Hypothalamus (tissue), 51 donors: ENCODE results near the gene SF3B1.
"Not testable (repeated sequence)": the region's sequence is repeated elsewhere in the genome, so short reads cannot be mapped to it uniquely, and the experiment has no call there.

Source experiments
- DNase-seq, 51 donors: peaks; one replicate each; lab custom pipeline; 2025; lab: John Stamatoyannopoulos, UW

SF3B1 gene, protein sequence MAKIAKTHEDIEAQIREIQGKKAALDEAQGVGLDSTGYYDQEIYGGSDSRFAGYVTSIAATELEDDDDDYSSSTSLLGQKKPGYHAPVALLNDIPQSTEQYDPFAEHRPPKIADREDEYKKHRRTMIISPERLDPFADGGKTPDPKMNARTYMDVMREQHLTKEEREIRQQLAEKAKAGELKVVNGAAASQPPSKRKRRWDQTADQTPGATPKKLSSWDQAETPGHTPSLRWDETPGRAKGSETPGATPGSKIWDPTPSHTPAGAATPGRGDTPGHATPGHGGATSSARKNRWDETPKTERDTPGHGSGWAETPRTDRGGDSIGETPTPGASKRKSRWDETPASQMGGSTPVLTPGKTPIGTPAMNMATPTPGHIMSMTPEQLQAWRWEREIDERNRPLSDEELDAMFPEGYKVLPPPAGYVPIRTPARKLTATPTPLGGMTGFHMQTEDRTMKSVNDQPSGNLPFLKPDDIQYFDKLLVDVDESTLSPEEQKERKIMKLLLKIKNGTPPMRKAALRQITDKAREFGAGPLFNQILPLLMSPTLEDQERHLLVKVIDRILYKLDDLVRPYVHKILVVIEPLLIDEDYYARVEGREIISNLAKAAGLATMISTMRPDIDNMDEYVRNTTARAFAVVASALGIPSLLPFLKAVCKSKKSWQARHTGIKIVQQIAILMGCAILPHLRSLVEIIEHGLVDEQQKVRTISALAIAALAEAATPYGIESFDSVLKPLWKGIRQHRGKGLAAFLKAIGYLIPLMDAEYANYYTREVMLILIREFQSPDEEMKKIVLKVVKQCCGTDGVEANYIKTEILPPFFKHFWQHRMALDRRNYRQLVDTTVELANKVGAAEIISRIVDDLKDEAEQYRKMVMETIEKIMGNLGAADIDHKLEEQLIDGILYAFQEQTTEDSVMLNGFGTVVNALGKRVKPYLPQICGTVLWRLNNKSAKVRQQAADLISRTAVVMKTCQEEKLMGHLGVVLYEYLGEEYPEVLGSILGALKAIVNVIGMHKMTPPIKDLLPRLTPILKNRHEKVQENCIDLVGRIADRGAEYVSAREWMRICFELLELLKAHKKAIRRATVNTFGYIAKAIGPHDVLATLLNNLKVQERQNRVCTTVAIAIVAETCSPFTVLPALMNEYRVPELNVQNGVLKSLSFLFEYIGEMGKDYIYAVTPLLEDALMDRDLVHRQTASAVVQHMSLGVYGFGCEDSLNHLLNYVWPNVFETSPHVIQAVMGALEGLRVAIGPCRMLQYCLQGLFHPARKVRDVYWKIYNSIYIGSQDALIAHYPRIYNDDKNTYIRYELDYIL

DNA sequence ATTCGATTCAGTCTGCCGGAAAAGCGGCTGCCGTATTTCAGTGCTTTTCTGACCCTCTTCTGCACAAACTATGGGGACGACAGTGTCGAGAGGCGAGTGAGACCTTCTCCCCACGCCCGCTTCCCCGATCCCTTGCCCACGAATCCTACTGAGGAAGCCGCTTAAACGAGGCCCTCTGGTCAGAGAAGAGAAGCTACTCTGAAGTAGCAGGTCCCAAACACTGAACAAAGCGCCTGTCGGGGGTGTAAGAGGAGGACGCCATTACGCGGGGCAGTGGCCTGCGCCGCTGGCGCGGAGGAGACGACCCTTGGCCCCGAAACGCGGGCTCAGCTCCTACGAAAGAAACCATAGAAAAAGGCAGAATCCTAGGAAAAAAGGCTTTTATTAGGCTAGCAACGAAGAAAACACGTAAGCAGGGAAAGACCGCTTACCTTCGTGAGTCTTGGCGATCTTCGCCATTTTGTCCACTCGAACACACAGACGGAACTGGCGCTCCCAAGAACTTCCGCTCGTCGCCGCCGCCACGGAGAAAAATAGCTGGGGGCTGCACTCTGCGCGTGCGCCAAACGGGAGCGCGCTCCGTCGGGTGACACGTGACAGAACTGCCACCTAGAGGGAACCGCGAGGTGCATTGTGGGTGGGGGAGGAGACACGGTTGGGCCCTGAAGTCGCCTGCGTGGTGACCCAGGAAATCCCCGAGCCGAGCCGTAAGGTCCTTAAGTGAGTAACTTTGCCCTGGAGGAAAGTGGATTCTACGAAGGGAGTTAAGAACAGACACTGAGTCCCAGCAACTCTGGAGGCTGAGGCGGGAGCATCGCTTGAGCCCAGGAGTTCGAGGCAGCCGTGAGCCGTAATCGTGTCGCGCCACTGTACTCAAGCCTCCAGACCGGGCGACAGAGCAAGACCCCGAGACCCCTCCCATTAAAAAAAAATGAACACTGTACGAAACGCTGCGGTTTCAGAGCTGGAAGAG lies at the start of gene SF3B1:
Gene SF3B1, minus strand, starts transcription at position 488 of the 973 bp plus-strand sequence. Its CDS starts 29 bp downstream, at position 459.
- DNase-seq = peak; percentile 89 to 99 (median 95)

DNA sequence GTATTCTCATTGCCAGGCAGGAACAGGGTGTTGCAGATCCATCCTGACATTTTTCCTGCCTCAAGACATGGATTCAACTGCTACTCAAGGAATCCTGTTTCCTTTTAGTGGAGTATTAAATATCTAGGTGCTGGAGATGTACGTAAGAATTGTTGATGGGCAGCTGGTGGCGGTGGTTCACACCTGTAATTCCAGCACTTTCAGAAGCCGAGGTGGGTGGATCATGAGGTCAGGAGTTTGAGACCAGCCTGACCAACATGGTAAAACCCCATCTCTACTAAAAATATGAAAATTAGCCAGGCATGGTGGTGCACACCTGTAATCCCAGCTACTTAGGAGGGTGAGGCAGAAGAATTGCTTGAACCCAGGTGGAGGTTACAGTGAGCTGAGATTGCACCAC lies 49.4 kb upstream of the SF3B1 start:
- DNase-seq = not testable (repeated sequence)

DNA sequence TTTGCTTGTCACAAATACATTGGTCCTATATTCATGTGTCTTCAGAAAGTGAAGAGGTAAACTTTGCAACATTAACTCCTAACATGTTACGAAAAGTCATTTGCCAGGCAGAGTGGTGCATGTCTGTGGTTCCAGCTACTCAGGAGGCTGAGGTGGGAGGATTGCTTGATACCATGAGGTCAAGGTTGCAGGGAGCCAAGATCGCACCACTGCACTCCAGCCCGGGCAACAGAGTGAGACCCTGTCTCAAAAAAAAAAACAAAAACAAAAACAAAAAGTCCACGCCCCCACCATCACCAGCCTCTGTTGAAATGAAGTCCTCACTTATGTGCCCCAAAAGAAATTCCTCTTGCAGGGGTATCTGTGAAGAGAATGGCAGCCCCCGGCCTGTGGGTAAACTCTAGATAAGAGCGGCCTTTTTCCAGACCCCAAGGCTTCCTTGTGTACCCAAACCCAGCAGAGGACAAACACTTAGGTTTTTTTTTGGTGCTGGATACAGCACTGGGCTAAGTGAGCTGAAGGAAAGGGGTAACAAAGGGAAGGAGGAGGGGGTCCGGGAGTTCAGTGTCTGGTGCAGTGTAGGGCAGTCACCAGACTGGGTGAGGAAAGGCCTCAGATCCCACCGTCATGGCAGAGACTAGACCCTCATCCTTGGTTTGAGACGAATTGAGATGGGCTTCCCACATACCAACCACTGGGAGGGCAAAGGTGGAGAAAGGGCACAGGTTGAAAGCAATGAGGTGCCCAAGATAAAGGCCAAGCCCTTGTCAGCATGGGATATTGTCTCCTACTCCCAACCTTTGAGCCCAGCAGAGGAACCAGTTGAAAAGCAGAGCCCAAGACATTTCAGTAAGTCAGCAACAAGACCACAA lies 45.6 kb upstream of the SF3B1 start:
- DNase-seq = no peak

DNA sequence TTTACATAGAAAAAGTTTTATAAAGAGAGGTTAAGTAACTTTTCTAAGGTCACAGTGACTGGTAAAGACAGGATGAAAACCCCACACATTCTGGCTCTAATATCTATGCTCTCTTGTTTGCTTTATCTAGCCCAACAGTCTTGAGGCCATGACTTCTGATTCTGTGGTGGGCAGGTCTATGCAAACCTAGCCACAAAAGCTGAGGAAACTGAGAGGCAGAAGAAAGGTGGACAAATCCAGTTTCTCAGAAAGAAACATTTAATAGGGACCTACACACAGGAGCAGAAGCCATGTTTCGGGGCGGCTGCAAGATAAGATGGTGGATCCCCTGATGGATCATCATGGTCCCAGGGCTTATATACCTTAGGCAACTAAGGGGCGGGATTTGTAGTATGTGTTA lies 43.0 kb upstream of the SF3B1 start:
- no peak for DNase-seq

DNA sequence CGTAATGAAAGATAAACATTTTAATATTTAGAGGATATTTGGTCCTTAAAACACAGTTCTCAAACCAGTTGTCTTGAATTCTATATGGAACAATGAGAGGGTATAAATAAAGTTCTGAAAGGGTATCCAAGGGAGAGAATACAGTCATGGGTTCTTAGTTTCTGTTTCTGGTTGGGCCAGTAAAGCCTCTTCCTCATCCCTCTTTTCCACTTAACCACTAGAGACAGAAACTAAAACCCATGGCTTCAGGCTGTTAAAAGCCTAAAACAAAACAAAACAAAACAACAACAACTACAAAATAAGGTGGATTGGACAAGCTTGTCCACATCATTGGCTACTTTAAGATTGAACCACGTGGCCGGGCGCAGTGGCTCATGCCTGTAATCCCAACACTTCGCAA lies 37.3 kb upstream of the SF3B1 start:
- no peak for DNase-seq

DNA sequence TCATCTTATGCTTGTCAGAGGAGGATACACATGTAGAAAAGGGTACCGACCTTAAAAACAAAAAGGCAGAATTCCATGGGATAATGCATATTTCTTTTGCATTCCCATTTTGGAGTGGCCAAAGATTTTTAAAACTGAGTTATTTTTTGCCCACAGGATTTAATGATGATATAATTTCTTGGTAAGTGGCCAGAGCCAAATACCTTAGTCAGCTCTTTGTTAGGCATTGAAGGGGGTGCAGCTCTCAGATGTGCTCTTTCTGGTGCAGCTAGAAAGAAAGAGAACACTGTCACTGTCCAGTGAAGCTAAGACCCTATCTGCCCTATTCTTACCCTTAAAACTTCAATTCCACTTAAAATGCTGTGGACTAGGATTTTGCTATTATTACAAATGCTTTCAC lies 29.3 kb upstream of the SF3B1 start:
- DNase-seq = no peak

DNA sequence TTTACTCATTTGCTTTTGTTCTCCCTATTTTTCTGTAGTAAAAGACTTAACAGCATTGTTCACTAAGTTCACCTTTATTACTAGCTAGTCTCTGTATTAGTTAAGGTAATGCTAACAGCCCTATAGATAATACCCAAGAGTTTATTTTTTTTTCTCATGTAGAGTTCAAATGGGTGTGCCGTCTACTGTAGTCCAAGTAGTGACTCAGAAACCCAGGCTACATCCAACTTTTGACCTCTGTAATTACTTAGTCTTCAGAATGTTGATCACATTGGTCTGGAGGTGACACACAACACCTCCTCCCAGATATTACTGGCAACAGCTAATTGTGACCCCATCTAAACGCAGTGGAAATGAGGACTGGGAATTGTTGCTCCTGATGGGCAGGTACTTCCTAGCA lies 26.2 kb upstream of the SF3B1 start:
- DNase-seq = no peak

DNA sequence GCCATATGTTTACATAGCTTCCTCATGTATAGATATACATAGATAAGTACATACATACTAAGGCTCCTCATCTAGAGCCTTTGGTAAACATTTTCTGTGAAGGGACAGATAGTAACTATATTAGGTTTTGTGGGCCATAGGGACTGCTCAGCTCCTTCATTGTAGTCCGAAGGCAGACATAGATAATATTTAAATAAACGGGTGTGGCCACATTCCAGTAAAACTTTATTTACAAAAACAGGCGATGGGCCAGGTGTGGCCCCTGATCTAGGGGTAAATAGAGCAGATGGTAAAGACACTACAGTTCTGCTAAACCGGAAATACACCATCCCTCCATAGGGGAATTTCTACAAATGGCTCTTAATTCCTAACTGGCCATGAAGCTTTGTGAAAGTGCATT lies 25.8 kb upstream of the SF3B1 start:
- DNase-seq = no peak

DNA sequence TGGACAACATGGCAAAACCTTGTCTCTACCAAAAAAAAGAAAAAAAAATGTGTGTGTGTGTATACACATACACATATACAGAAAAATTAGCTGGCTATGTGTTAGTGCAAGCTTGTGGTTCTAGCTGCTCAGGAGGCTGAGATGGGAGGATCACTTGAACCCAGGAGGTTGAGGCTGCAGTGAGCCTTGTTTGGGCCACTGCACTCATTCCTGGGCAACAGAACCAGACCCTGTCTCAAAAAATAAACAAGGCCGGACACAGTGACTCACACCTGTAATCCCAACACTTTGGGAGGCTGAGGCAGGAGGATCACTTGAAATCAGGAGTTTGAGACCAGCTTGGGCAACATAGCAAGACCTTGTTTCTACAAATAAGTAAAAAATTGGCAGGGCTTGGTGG lies 20.6 kb upstream of the SF3B1 start:
- DNase-seq = no peak

DNA sequence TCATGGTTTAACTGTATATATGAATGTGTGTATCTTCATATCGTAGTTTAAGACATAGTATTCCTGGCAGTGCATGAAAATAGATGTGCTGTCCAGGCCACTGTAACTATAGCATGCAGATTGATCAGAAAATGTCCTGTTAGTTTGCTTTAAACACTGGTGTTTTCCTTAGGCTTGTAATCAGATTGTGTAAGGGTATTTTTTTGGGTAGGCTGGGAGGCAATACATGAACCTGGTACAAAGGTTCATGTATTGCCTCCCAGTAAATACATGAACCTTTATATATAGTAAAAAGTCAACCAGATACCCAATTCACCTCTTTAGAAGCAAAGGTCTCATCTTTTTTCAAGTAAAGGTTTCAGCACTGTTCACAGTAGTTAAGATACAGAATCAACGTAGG lies 20.1 kb upstream of the SF3B1 start:
- DNase-seq = no peak

DNA sequence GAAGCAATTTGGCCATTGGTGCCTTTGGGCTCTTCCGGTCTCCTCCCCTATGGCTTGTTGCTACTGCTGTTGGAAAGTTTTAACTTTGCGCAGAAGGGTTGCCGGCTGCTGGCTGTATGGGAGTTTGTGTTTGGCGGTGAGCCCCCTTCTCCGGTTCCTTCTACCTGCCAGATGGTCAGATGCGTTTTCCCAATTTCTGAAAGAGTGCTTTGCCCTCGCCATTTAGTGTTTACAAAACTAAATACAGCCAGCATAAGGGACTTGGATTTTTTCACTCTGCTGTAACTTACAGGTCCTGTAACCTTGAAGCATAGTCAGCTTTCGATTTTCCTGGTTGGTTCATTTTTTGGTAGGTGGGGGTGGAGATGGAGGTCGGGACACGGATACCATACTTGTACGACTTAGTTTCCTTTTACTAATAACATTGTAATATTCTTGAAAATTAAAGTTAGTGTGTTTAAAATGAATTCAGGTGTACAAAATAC lies 19.1 kb upstream of the SF3B1 start:
- peak in 7 of 51 donors; percentile 21 to 66 (median 53) for DNase-seq

DNA sequence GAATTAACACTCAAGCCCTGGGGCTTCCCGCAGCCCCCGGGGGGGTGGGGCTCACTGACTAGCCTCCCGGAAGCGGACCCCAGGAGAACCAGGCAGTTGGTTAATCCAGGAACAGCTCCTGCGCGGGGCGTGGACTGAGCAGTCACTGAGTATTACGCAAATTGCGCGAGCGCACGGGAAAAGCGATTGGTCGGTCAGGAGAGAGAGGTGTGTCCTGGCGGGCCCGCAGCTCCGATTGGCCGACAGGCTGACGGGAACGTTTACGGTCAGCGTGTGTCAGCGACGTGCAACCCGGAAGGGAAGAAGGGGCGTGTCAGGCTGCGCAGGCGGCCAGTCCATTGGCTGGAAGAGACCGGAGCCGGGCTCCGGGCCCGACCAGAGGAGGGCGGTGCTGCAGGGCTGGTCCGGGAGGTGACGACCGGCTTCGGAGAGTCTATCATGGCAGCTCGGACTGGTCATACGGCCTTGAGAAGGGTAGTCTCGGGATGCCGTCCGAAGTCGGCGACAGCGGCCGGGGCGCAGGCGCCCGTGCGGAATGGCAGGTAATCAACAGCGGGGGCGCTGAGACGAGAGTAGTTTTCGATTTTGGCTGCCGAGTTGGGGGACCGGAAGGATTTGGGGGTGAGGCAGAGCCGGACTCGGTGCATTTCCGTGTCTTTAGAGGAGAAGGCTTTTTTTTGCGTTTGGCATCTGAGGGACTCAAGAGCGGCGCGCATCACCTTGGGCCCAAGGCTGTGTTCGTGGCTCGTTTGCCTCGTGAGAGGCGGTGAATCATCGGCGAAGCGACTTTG lies 18.5 kb upstream of the SF3B1 start, which contains the start of gene COQ10B:
Gene COQ10B, plus strand, starts transcription at position 430 of the 791 bp plus-strand sequence. Its CDS starts 9 bp downstream, at position 439.
- peak; percentile 86 to 100 (median 99) for DNase-seq

DNA sequence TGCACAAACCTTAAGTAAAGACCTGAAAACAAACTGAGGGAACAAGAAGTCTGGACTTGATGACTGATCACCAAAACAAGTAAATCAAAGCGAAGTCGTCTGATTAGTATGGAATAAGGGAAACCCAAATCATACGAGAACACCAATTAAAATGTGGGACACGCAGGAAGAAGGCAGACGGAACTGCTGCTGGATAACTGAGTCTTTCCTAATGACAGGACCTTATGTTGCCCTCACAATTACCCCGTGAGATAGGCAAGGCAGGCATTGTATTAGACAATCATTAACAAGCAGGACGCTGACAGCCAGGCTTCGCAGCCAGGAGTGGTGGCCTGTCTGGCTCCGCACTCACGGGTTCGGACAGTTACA lies 17.9 kb upstream of the SF3B1 start:
- no peak for DNase-seq

DNA sequence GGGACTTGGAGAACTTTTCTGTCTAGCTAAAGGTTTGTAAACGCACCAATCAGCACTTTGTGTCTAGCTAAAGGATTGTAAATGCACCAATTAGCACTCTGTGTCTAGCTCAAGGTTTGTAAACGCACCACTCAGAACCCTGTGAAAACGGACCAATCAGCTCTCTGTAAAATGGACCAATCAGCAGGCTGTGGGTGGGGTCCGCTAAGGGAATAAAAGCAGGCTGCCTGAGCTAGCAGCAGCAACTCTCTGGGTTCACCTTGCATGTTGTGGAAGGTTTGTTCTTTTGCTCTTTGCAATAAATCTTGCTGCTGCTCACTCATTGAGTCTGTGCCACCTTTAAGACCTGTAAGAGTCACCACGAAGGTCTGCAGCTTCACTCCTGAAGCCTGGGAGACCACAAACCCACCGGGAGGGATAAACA lies 16.1 kb upstream of the SF3B1 start:
- DNase-seq = not testable (repeated sequence)

DNA sequence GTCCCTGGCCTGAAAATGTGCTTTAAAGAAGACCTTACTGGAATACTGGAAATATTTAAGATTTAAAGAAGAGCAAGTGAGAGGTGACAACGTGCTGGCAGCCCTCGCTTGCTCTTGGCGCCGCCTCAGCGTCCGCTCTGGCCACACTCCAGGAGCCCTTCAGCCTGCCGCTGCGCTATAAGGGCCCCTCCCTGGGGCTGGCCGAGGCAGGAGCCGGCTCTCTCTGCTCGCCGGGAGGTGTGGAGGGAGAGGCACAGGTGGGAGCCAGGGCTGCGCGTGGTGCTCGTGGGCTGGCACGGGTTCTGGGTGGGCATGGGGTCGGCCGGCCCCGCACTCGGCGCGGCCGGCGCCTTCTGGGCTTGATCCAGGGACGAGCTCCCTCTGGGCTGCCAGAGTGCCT lies 15.6 kb upstream of the SF3B1 start:
- DNase-seq = no peak

DNA sequence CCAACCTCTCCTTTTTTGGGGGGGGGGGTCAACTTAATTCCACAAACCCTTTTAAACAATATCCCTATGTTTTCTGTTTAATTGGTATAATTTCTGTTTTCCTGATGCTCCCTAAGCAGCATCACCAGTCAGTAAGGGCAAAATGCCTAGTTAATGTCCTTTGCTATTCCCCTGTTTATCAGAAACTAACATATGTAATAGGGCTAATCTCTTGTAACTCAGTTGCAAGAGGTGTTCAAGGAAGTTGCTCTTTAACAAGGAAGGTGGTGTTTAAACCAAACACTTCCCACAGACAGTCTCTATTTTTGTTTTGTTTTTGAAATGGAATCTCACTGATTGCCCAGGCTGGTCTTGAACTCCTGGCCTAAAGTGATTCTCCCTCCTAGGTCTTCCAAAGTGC lies 12.0 kb upstream of the SF3B1 start:
- no peak for DNase-seq

DNA sequence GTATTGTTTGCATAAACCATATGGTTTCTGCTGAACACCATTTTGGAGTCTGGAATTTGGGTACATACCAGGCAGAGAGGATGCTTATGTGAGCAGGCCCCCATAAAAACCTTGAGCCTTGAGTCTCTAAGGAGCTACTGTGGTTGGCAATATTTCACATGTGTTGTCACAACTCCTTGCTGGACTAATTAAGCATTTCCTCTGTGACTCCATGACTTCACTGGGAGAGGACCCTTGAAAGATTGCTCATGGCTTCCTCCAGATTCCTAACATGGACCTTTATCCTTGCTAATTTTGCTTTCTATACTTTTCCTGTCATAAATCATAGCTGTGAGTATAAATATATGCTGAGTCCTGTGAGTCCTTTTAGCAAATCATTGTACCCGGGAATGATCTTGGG lies 10.9 kb upstream of the SF3B1 start:
- DNase-seq = no peak

DNA sequence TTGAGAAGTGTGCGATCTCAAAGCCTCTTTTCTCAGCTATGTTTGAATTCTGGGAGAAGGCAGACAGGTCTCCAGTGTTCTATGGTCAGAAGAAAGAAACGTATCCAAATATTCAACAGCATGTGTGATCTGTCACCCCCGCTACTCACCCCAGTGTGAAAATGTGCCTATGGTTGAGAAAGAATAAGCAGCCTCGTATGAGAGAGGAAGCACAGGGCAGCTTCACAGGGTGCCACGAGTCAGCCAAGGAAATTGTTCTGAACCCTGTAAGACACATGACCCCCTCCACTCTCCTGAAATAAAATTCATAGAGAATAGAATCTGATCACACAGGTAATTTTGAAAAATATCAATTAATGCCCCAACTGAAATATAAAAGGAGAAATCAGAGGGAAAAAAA lies 8.0 kb upstream of the SF3B1 start:
- peak in 2 of 51 donors; percentile 3 to 4 for DNase-seq
